HTERT RPE-1 (cell line): ENCODE results near the gene ZMYND8.
"Not testable (repeated sequence)": the region's sequence is repeated elsewhere in the genome, so short reads cannot be mapped to it uniquely, and the experiment has no call there.

Experiments used
- in situ Hi-C: fragments of 300-500 bp; cut with MboI; formaldehyde crosslinking; loops from 4 replicates; pipeline ENCODE4 v1.14.3; 2020; ENCODE audit warnings: low sequenced_read_pairs

ZMYND8 gene

DNA sequence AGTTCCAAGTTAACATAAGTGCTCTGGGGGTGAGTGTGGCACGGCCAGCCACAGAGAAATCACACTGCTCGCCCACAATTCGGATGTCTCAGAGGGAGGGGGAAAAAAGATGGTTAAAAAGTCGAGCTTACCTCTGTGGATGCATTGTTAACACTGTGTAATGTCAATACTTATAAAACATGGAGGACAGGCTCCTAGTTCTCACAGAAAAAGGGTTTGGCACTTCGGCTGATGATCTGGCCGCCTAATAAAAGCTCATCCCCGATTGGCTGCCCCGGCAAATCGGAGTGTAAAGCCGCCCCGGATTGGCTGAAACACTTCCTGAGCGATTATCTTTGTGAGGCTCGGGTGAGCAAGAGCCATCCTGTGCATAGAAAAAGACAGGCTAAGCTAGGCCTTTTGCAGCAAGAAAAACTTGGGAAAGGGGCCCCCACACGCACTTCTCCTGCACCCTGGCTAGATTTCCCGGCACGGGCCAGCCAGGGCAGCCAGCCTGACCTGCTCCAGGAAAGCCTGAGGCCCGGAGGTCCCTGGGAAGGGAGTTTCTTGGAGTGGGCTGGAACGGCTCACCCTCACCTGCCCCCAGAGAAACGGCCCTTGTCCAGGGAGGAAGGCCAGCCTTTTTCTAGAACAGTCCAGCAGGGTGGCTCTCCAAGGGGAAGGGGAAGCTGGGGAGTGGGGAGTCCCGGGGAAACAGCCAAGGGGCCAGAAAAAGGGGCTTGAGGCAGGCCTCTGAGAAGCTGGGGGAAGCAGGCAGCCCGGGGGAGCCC, at the start of gene ZMYND8:
ZMYND8 (minus strand) TSS at position 174 of the 770 bp plus-strand sequence; CDS start at position 145, 29 bp downstream.
- in situ Hi-C loops: no loop called here

GRCh38 chr20:47405775-47406325, 49.4 kb upstream of the ZMYND8 start:
- in situ Hi-C loops: no loop called here

- in situ Hi-C loops: no loop called here
These were observed 44.2 kb upstream of the ZMYND8 start for GRCh38 chr20:47400685-47401084.

DNA sequence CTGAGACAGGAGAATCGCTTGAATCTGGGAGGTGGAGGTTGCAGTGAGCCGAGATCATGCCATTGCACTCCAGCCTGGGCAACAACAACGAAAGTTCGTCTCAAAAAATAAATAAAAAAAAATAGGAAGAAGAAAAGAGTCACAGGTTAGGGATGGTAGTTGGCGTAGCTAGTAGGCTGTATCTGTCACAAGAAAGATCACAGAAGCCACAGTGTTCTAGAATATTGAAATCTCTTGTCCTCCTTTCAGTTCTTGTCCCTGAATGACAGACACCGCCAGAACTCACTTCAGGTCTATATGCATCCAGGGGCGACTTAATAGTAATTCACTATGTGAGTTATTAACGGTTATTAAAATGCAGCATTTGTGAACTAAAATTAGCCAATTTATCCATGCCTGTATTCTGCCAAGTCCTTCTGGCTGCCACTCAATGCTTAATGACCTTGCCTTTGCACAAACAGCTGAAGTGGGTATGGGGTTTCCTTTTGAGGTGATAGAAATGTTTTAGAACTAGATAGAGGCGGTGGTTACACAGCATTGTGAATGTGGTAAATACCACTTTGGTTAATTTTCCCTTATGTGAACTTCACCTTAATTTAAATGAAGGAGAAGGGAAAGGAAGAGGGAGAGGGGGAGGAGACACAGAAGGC, 41.3 kb upstream of the ZMYND8 start:
- in situ Hi-C loops: no loop called here

GRCh38 chr20:47396762-47397476, 40.4 kb upstream of the ZMYND8 start:
- in situ Hi-C loops: no loop called here

GRCh38 chr20:47393796-47394514, 37.5 kb upstream of the ZMYND8 start:
- in situ Hi-C loops: not testable (repeated sequence)

- in situ Hi-C loops: no loop called here
These were observed 36.2 kb upstream of the ZMYND8 start for GRCh38 chr20:47392721-47393073.

DNA sequence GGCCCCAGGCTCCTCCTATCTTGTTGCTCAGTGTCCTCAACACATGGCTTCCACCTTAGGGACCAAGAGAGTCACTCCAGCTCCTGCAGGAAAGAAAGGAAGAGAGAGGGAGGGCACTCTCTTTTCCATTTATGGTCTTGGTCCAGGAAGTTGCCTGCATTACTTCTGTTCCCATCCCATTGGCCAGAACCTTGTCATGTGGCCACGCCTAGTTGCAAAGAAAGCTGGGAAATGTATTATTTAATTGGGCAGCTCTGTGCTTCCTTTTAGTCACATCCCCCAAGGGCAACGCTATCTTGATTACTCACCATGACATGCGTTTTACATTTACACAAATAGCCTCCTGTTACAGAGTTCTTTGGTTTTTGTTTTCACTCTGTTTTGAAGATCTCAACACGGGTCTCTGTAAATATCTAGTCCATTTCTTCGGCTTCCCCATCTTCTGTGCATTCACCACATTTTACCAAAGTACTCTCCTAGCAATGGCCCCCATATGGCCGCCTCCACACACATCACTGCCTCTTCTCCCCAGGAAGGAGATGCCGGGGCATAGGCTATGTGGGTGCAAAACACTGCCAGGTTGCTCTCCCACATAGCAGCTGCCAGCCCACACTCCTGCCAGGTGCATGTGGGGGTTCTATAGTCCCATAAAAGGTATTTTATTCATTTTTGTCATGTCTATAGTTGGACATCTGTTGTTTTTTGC, 35.7 kb upstream of the ZMYND8 start:
- in situ Hi-C loops: no loop called here

GRCh38 chr20:47391276-47392010, 34.9 kb upstream of the ZMYND8 start:
- in situ Hi-C loops: no loop called here

DNA sequence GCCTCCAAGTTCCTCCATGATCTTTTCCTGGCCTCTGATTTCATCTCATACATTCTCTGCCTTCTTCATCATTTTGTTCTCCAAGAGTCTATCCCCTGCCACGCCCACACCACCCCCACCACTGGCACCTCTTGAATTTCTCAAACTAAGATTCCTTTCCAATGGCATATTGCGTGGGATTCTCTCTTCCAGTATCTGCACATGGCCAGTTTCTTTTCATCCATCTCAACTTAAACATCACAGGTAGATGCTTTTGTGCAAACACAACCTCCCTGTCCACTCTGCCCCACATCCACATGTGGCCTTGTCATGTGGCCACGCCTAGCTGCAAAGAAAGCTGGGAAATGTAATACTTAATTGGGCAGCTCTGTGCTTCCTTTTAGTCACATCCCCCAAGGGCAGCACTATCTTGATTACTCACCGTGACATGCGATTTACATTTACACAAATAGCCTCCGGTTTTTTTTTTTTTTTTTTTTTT, 33.4 kb upstream of the ZMYND8 start:
- in situ Hi-C loops: no loop called here

- in situ Hi-C loops: not testable (repeated sequence)
These were observed 29.5 kb upstream of the ZMYND8 start for GRCh38 chr20:47385968-47386367.

DNA sequence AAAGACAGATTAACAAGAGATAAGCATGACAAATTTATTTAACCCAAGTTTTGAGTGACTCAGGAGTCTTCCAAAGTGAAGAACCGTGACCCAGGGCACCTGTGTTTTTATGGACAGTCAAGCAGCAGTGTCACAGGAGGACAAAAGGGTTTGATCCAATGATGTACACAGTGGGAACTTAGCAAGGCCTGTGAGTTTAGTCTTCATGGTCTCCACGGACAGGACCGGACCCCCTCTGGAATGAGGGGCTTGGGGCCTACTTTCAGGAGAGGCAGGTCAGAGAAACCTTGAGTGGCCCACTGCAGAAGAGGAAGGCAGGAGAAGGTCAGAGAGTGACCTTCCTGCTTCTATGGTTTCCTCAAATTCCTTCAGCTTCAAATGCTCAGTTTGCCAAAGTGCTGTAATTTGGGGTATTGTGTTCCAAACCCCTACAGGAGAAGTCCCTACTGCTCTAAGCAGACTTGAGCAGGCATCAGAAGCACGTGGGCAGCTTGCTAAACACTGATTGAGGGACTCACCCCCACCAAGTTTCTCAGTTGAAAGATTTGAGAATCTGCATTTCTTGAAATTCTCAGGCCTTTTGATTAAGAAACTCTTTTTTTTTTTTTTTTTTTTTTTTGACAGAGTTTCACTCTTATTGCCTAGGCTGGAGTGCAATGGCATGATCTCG, 26.4 kb upstream of the ZMYND8 start:
- in situ Hi-C loops: no loop called here

- in situ Hi-C loops: no loop called here
These were observed 24.0 kb upstream of the ZMYND8 start for GRCh38 chr20:47380481-47380880.

GRCh38 chr20:47379433-47380150, 23.1 kb upstream of the ZMYND8 start:
- in situ Hi-C loops: no loop called here

DNA sequence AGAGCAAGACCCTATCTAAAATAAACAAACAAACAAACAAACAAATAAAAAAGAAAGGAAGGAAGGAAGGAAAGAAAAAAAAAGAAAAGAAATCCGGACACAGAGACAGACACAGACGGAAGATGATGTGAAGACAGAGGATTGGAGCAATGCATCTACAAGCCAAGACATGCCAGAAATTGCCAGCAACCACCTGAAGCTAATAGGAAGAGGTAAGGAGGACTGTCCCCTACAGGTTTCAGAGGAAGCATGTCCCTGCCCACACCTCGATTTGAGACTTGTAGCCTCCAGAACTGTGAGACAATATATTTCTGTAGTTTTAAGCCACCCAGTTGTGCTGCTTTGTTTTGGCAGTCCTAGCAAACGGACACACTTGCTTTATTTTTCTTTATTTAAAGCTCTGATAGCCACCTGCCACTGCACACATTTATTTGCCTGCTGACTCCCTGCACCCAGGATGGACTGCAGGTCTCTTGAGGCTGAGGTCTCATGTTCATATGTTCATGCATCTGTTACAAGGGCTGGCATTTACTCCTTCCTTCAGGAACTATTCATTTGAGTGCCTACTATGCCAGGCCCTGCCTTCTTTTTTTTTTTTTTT, 20.7 kb upstream of the ZMYND8 start:
- in situ Hi-C loops: no loop called here

GRCh38 chr20:47376096-47376643, 19.7 kb upstream of the ZMYND8 start:
- in situ Hi-C loops: not testable (repeated sequence)

DNA sequence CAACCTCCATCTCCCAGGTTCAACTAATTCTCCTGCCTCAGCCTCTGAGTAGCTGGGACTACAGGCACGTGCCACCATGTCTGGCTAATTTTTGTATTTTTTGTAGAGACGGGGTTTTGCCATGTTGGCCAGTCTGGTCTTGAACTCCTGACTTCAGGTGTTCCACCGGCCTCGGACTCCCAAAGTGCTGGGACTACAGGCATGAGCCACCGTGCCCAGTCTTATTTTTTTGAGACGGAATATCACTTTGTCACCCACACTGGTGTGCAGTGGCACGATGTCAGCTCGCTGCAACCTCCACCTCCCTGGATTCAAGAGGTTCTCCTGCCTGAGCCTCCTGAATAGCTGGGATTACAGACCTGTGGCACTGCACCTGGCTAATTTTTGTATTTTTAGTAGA, 17.6 kb upstream of the ZMYND8 start:
- in situ Hi-C loops: not testable (repeated sequence)
